NCI-H1694 (cell line): ENCODE measurements around the gene FIGNL1.
A peak's percentile ranks its signal among the peaks of the same experiment; 100 is the strongest.

Experiments used
- DNase-seq: peaks from one replicate; lab custom pipeline; 2025; lab: John Stamatoyannopoulos, UW

FIGNL1 gene, protein sequence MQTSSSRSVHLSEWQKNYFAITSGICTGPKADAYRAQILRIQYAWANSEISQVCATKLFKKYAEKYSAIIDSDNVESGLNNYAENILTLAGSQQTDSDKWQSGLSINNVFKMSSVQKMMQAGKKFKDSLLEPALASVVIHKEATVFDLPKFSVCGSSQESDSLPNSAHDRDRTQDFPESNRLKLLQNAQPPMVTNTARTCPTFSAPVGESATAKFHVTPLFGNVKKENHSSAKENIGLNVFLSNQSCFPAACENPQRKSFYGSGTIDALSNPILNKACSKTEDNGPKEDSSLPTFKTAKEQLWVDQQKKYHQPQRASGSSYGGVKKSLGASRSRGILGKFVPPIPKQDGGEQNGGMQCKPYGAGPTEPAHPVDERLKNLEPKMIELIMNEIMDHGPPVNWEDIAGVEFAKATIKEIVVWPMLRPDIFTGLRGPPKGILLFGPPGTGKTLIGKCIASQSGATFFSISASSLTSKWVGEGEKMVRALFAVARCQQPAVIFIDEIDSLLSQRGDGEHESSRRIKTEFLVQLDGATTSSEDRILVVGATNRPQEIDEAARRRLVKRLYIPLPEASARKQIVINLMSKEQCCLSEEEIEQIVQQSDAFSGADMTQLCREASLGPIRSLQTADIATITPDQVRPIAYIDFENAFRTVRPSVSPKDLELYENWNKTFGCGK

GRCh38 chr7:50449881-50450589 lies at the start of gene FIGNL1:
Gene FIGNL1, minus strand, starts transcription at chr7:50450350. Its CDS starts 3,063 bp downstream, at chr7:50447287.
- DNase-seq, result peak; percentile 44

DNA sequence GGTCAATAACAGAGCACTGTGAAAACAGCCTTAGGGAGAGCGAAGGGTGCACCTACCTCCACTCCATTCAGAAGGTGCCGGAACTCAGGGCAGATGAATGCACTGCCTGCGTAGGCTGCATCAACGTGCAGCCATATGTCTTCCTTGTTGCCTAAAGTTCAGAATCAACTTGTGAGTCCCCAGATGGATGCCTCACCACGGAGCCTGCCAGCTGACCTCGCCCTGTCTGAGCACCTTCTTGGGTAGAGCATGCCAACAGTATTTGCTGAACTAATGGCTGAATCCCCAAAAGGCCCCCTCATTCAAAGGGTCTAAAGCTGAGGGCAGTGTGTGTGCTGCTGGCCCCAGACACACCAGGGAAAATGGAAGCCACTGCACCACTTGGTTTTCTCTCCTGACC lies 48.9 kb upstream of the FIGNL1 start:
- no peak for DNase-seq

GRCh38 chr7:50497968-50498367 lies 47.8 kb upstream of the FIGNL1 start:
- DNase-seq, result no peak

GRCh38 chr7:50497068-50497642 lies 47.0 kb upstream of the FIGNL1 start:
- no peak for DNase-seq

DNA sequence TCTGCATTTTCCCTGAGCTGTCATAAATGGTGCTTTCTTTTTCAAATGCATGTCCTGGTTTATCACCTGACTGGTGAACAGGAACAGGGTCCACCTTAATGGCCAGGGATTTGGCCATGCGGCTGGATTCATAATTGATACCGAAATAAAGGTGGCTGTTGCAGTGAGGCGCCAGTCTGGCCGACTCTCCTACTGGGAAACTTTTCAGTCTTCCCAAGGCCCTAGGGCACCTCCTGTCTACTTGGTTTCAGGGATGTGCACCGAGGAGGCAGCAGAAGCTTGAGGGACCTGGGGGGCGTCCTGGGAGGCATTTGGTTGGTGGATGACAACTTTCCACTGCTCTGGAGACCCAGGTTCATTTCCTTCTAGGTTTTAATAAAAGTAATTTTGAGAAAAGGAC lies 46.4 kb upstream of the FIGNL1 start:
- no peak for DNase-seq

DNA sequence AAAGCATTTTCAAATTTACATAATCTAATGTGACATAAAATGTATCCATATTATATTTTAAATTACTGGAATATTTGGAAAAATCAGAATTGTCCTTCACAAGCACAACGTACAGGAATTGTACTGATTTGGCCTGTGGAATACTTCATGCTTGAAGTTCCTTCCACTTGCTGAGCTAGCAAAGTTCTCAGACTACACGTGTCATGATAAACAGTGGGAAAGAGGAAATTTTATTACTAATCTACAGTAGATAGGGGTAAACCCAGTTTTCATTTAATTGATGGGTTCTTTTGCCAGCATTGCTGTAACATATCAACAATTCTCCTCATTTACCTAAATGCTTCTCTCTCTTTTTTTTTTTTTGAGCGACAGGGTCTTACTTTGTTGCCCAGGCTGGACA lies 45.6 kb upstream of the FIGNL1 start:
- DNase-seq, result no peak

DNA sequence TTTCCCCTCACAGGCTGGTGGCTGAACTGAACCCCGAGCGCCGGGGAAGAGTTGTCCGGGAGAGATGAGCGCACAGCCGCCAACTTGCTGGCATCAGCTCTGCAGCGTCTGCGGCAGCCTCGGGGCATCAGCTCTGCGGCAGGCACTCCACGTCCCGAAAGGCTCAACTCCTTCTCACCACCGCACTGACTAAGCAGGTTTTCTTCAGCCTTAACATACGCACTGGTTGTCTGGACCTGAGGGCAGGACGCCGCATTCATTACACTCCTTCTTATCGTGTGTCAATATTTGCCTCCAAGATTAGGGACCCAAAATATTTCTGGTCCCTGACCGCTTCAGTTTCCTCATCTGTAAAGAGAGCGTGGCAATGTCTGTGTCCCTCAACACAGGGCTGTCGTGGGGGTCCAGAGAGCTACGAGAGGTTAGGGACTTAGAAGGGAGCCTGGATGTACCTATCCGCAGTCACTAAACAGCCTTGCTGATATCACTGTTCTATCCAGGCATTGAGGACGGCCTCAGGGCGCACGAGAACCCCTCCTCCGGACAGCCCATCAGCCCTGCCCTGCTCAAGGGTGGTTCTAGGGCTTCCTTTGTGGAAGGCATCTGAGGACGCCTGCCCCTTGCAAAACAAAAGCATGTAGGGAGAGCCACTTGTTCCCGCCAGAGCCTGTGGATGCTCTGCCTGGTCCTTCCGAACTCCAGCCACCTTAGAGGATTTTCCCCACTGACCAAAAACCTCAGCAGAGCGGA lies 42.8 kb upstream of the FIGNL1 start:
- DNase-seq, result no peak

GRCh38 chr7:50491943-50492342 lies 41.8 kb upstream of the FIGNL1 start:
- DNase-seq, result no peak

- DNase-seq, result no peak
Observed at GRCh38 chr7:50491209-50491608, 41.1 kb upstream of the FIGNL1 start.

GRCh38 chr7:50488379-50488778 lies 38.2 kb upstream of the FIGNL1 start:
- DNase-seq, result no peak

DNA sequence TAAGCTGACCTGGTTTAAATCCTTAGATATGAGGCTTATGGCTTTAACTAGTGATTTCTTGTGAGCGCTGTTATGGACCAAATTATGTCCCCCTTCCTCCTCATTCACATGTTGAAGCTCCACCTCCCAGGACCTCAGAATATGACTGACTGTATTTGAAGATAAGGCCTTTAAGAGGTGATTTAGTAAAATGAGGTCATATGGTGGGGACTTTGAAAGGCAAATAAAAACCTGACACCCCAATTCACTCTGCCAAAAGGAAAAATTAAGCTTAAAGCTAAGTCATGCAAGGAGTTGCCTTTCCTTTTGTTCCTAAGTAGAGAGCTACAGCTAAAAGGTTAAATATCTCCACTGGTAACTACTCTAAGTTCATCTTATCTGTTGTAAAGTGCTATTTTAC lies 36.4 kb upstream of the FIGNL1 start:
- DNase-seq, result no peak

- no peak for DNase-seq
Observed at GRCh38 chr7:50481867-50482266, 31.7 kb upstream of the FIGNL1 start.

DNA sequence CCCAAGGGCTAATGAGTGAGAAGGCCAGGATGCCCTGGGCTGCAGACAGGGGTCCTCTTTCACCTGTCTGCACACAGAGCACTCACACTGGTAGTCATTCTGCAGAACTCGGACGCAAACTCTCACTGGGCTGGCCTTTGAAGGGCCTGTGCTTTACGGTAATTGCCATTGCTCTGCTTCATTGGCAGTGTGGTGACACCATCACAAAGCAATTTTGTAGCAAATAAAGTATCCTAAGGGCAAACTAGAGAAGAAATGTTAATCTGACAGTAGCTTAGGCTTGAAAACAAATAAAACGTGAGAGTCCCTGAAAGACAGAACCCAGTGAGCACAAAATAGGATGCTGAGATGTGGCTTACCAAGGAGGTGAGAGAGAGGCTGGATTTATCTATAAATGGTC lies 30.6 kb upstream of the FIGNL1 start:
- no peak for DNase-seq

DNA sequence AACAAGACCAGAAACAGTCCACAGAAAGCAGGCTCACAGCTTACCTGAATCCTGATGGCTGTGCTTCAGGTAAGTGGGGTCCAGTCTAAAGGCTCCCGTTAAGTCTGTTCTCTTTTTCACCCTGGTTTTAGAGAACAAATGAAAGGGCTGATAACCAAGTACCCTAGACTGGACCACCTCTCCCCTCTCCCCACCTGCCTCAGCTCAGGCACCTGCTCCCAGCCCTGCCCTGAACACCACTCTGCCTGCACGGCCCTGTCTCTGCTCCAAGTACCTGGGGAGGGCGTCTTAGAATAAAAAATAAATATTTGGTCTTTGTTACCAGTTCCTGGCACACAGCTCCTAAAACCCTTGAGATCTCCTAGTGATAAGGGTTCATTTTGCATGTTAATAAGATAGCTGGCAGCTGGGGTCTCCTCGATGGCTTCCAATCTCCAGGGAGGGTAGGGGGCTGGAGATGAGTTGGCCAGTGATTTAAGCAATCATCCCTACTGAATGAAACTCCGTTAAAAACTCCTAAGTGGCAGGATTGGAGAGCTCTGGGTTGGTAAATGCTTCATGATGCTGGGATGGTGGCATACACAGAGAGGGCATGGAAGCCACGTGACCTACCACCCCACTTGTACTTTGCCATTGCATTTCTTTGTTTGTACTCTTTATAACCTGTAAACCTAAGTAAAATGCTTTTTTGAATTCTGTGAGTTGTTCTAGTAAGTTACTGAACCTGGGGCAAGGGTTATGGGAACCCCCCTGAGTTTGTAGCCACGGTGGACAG lies 29.8 kb upstream of the FIGNL1 start:
- no peak for DNase-seq

- no peak for DNase-seq
Observed at GRCh38 chr7:50477640-50478039, 27.5 kb upstream of the FIGNL1 start.

DNA sequence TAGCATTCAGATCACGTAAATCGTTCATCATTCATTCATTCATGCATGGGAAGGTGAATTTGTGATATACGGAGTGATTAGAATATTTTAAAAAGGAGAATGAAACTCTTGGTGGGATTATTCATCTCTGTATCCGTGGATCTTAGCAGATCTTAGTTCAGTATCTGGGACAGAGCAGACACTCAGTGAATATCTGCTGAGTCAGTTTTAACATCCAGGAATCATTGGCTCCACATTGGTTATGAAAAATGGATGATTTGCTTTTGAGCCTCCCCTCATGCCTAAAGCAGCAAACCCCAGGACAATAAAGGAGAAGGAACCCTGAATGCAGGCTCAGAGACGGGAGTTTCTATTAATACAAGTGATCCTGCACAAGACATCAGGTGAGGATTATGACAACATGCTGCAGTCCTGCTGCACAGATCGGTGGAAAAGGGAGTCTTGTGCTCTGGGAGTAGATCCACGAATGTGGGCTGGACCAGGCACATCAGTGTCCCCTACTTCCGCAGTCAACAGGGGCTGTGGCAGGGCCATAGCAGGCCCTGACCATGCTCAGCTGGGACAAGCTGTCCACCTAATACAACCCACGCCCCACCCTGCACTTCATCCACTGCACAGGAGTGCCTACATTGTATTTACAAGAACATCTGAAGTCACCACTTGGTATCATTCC lies 26.9 kb upstream of the FIGNL1 start:
- DNase-seq, result no peak

- DNase-seq, result no peak
Observed at GRCh38 chr7:50475340-50475739, 25.2 kb upstream of the FIGNL1 start.

DNA sequence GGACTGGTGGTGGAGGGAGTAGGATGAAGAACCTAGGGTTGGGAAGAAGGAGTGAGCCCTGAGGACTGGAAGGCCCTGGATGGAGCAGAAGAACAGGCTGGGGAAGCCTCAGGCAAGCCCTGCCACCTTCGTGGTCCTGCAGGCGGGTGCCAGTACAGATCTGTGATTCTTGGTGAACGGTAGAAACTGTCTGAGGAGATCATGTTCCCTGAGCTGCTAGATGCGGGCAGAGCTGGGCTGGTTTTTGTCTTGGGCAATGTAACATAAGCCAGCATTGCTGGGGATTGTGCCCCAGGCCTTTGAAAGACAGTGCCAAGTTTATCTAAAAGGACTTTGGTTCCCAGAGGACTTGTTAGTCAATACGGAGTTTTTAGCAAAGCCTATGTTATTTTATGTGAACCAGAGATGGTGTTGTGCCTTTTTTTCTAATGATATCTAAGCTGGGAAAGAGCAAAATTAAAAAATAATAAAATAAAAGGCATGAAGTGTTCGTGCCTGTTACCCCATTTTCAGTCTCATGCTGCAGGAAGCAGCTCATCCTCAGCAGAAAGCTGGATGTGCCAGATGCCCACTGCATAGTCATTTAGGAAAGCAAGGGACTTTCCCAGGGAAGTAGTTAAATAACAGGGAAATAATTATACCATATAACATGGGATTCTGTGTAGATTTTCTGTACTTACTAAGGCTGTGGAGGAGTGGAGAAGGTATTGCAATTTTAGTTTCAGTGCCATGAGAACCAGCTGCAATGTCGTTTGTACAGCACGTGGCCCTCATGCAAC lies 24.4 kb upstream of the FIGNL1 start:
- no peak for DNase-seq

DNA sequence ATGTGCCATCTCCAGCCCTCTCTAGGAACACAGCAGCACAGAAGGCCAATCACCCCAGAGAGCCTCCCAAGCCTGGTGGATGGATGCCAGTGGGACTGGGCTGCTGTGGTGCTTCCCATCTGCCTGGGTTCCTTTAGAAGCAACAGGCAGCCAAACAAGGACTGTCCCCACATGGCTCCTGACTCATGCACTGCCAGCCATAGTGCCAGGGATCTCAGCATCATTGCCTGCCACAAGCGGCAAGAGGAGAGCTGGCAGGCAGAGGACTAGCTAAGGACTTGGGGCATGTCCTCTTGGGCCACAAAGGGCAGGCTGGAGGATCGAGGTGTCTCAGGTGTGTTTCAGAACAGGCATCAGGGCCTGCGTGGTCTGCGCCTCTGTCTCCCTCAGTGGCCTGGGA lies 23.4 kb upstream of the FIGNL1 start:
- DNase-seq, result peak; percentile 5

GRCh38 chr7:50472427-50472826 lies 22.3 kb upstream of the FIGNL1 start:
- no peak for DNase-seq
